Spleen (tissue), 7 donors: ENCODE measurements around the gene CHRNG.

Source experiments
- CTCF ChIP-seq, 11 experiments: fragments of 200-600 bp in 7 of 11; fragments of 450-650 bp in 4 of 11; sonication (generic) in 4 of 11; IDR thresholded peaks in 8 of 11; conservative IDR thresholded peaks in 3 of 11; 1 replicate in 7 of 11; 2 replicates in 4 of 11; pipeline versions ENCODE4 v1.4.0 to v1.8.0; 2016 to 2021; ENCODE audit warnings: antibody characterized with exemption in 11 of 11, inconsistent platforms in 4 of 11, mild to moderate bottlenecking in 1 of 11
- POLR2A ChIP-seq, 3 donors: fragments of 450-650 bp; IDR thresholded peaks; one replicate each; pipeline ENCODE4 v1.5.1; 2017; ENCODE audit warnings: antibody characterized with exemption in 3 of 3, mild to moderate bottlenecking in 1 of 3
- POLR2AphosphoS5 ChIP-seq, 3 donors: sonication (generic); formaldehyde crosslinking; IDR thresholded peaks; one replicate each; pipeline ENCODE4 v1.5.1; 2017; ENCODE audit warnings: antibody characterized with exemption in 3 of 3
- donor health status: DM: no; HTN: no; CAD: no; lungs with moderate emphysema.
- donor health status: DM: no; HTN: no; CAD: no.
- donor health status: DM: no; HTN: no; CAD: no.

GRCh38 chr2:232588031-232588430 lies 48.5 kb downstream of the CHRNG start:
- TF ChIP-seq CTCF (IDR thresholded peaks at IDR 0.05 in 8 of 11, conservative IDR thresholded peaks at IDR 0.05 in 3 of 11) (no peak), POLR2AphosphoS5 (IDR thresholded peaks at IDR 0.05) (no peak), POLR2A (IDR thresholded peaks at IDR 0.05) (no peak)
